Stimulated activated CD4-positive, alpha-beta T cell treated with anti-CD3 and anti-CD28 coated beads, Interleukin-2, amount 100 ng/mL, for 4 hours (primary cell): ENCODE data around the gene FSD1.
A peak's percentile ranks its signal among the peaks of the same experiment; 100 is the strongest.

Experiments used
- DNase-seq: peaks from one replicate; pipeline ENCODE4 v3.0.0-alpha.2; 2020; ENCODE audit warnings: low read depth

The FSD1 gene

GRCh38 chr19:4365341-4365740, 60.9 kb downstream of the FSD1 start:
- DNase-seq, result no peak

- DNase-seq, result no peak
Observed at GRCh38 chr19:4365791-4366665, 61.6 kb downstream of the FSD1 start.

GRCh38 chr19:4366666-4367335, 62.4 kb downstream of the FSD1 start:
- DNase-seq, result no peak

GRCh38 chr19:4367336-4367723, 62.9 kb downstream of the FSD1 start:
- no peak for DNase-seq

DNA sequence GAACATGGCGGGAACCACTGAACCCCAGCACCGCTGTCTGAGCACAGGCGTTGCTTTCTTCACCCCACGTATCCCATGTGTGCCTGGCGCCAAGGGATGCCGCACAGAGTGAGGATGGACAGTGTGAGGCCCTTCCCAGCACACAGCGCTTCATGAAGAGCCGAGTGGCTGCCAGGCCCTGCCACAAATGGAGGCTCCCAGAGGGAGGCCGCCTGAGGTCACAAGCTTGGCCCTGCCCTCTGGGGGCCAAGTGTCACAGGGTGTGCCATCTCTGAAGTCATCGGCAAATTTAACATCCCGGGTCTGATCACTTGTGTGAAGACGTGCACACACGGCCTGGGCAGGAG, 63.4 kb downstream of the FSD1 start:
- no peak for DNase-seq

GRCh38 chr19:4368128-4368820, 63.9 kb downstream of the FSD1 start:
- no peak for DNase-seq

DNA sequence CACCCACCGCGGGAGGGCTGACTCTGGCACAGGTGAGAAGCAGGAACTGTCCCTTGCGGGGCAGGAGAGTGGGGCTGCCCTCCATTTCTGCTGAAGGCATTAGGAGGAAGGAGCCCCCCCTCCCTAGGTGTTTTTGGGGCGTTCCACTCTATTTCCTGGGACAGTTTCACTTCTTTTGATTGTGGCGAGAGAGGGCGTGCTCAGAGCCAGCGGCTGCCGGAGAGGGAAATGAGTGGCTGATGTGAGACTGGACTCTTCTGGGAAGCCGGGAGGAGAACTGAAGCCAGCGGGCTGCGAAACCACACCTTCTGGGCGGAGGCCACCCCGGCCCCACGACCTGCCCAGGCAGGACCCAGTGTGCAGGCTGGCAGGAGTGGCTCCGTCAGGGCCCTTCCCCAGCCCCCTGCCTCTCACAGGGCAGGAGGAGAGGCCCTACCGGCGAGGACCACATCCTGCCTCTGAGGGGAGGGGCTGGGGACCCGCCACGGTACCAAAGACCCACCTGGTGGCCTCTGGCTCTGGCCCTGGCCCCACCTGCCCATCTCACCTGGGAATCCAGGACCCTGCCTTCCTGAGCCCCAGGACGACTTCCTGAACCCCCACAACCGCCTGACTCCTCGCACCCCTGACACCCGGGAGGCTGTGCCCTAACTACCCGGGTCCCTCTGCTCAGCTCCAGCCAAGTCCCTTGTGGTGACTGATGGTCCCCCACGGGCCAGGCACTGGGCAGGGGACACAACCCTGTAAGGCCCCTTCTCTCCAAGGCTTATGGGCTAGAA, 64.9 kb downstream of the FSD1 start:
- DNase-seq, result peak; percentile 47

GRCh38 chr19:4369888-4370260, 65.5 kb downstream of the FSD1 start:
- peak; percentile 66 for DNase-seq

DNA sequence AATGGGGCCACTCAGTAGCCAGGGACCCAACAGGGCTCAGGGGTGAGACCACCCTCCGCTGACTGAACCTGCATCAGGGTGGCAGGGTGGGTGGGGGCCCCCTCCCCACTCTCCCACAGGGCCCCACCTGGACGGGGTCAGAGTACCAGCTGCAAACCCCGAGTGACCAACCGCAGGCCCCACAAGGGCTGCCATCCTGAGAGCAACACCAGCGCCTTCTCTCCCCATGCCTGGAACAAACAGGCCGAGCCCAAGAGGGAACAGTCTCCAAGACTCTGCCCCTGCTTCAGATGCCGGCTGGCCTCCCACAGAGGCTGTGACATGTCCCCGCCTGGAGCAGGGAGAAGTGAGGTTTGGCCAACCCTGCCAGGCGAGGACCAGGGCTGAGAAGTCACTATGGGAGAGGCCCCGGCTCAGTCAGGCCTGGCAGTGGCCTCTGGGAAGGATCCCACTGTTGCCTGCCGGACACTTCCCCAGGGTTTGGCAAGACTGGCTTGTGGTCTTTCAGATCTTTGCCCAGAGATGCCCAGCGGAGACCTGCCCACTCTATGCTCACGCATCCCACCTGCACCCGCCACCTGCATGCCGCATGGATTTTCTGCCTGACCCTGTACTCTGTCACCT, 66.1 kb downstream of the FSD1 start:
- DNase-seq, result no peak

- no peak for DNase-seq
Observed at GRCh38 chr19:4371247-4372164, 67.1 kb downstream of the FSD1 start.

DNA sequence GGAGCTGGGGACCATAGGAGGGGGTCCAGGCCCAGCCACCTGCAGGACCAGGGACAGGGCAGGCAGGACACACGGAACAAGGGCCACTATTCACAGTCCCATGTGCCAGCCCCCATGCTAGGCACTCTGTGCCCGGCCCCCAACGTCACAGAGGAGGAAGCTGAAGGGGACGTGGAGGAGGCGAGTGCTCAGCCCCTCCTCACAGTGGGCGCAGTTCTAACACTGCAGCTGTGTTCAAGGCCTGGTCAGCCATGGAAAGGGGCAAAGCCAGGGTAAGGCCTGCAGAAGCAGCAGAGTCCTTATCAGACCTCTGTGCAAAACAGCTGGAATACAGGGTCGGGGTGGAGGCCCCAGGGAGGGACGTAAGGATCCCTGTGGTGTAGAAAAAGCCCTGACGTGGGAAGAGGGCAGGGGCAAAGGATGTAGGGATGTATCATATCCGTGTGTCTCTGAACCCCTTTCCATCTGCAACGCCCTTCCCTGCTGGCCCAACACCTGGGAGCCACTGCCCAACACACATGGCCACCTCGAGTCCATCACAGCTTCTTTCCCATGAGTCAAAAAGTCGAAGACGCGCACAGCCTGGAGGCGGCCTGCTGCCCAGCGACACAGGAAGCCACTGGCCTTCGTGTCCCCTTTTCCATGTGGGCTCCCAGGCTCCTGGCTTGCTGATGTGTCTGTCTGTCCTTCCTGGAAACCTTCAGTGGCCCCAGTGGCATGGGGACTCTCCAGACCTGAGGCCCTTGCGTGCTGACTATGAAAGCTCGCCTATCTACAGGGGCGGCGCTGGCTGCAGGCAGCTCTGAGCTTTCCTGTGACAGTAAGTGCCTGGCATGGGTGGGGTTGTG, 68.0 kb downstream of the FSD1 start:
- DNase-seq, result no peak

- no peak for DNase-seq
Observed at GRCh38 chr19:4373013-4373367, 68.6 kb downstream of the FSD1 start.
